OCI-M2 (cell line): ENCODE data around the gene LMF1.

Experiments
- DNase-seq: peaks from one replicate; lab custom pipeline; 2025; ENCODE audit not compliant: unreplicated experiment; lab: John Stamatoyannopoulos, UW

Gene LMF1

GRCh38 chr16:915546-915945, 55.2 kb downstream of the LMF1 start:
- DNase-seq, result no peak

- no peak for DNase-seq
Measured at GRCh38 chr16:914440-914839, 56.3 kb downstream of the LMF1 start.

- no peak for DNase-seq
Measured at GRCh38 chr16:913817-914439, 56.9 kb downstream of the LMF1 start.

- no peak for DNase-seq
Measured at GRCh38 chr16:912684-913613, 57.8 kb downstream of the LMF1 start.

- DNase-seq, result no peak
Measured at GRCh38 chr16:912322-912683, 58.5 kb downstream of the LMF1 start.

- DNase-seq, result no peak
Measured at GRCh38 chr16:911604-912321, 59.0 kb downstream of the LMF1 start.

- DNase-seq, result no peak
Measured at GRCh38 chr16:911101-911500, 59.7 kb downstream of the LMF1 start.

GRCh38 chr16:910181-910580, 60.6 kb downstream of the LMF1 start:
- no peak for DNase-seq

GRCh38 chr16:909281-910000, 61.3 kb downstream of the LMF1 start:
- no peak for DNase-seq

GRCh38 chr16:908526-909155, 62.1 kb downstream of the LMF1 start:
- no peak for DNase-seq

- DNase-seq, result no peak
Measured at GRCh38 chr16:907842-908241, 62.9 kb downstream of the LMF1 start.

GRCh38 chr16:907361-907760, 63.4 kb downstream of the LMF1 start:
- DNase-seq, result no peak

GRCh38 chr16:906296-906695, 64.5 kb downstream of the LMF1 start:
- no peak for DNase-seq

GRCh38 chr16:901715-902601, 68.8 kb downstream of the LMF1 start:
- DNase-seq, result no peak

- no peak for DNase-seq
Measured at GRCh38 chr16:901149-901548, 69.6 kb downstream of the LMF1 start.

GRCh38 chr16:900211-900610, 70.6 kb downstream of the LMF1 start:
- no peak for DNase-seq

GRCh38 chr16:899683-900060, 71.1 kb downstream of the LMF1 start:
- DNase-seq, result no peak

- no peak for DNase-seq
Measured at GRCh38 chr16:898761-899682, 71.8 kb downstream of the LMF1 start.

- DNase-seq, result no peak
Measured at GRCh38 chr16:898216-898615, 72.6 kb downstream of the LMF1 start.
